Transverse colon (tissue), 4 donors: ENCODE data around the gene ATF5. TPM values are rescaled to one million over a fixed set of nuclear protein-coding genes. Genes with fewer than 3 reads are reported as not detected.

Experiments
- DNase-seq: peaks from one replicate; pipeline ENCODE4 v3.0.0-alpha.2; 2019
- H3K27ac ChIP-seq, 4 donors: fragments of 200-600 bp; sonication (generic); 2 replicates each; pipeline ENCODE4 v1.5.1; 2016 to 2018; ENCODE audit warnings: inconsistent platforms in 4 of 4
- H3K27me3 ChIP-seq: fragments of 200-600 bp; sonication (generic); 2 replicates; pipeline ENCODE4 v1.5.1; 2017; ENCODE audit warnings: inconsistent platforms
- H3K36me3 ChIP-seq, 4 donors: fragments of 200-600 bp; sonication (generic); 2 replicates each; pipeline ENCODE4 v1.5.1; 2017 to 2019; ENCODE audit warnings: inconsistent platforms in 4 of 4
- H3K4me1 ChIP-seq, 4 donors: fragments of 200-600 bp; sonication (generic); 2 replicates each; pipeline ENCODE4 v1.5.1; 2017 to 2020; ENCODE audit warnings: inconsistent platforms in 4 of 4
- H3K4me3 ChIP-seq, 4 donors: fragments of 200-600 bp; sonication (generic); 1 replicate in 1 of 4; 2 replicates in 3 of 4; pipeline versions ENCODE4 v1.5.1 to v1.6.1; 2017 to 2019; ENCODE audit warnings: inconsistent platforms in 4 of 4
- H3K9me3 ChIP-seq, 2 donors: fragments of 200-600 bp; sonication (generic); 2 replicates each; pipeline ENCODE4 v1.5.1; 2017 to 2019; ENCODE audit warnings: inconsistent platforms in 2 of 2
- EP300 ChIP-seq: sonication (generic); formaldehyde crosslinking; IDR thresholded peaks from one replicate; pipeline ENCODE4 v1.6.1; 2017; ENCODE audit warnings: antibody characterized with exemption, low read depth
- POLR2A ChIP-seq: fragments of 450-650 bp; IDR thresholded peaks from one replicate; pipeline ENCODE4 v1.6.1; 2016; ENCODE audit warnings: antibody characterized with exemption, mild to moderate bottlenecking, moderate library complexity
- POLR2AphosphoS5 ChIP-seq, 3 donors: sonication (generic); formaldehyde crosslinking; IDR thresholded peaks; one replicate each; pipeline ENCODE4 v1.6.1; 2016; ENCODE audit warnings: antibody characterized with exemption in 3 of 3
- WGBS, 2 donors: methylation state at CpG; one replicate each; pipeline ENCODE4 v1.1.5; 2018; ENCODE audit warnings: low coverage in 1 of 2; 5-methylcytosine and 5-hydroxymethylcytosine counted together
- in situ Hi-C, 4 donors: fragments of 200-750 bp; cut with MboI; loops; one replicate each; pipeline versions ENCODE4 v1.15.0 to v1.15.1; 2017; ENCODE audit warnings: low sequenced_read_pairs in 3 of 4, low pct_ligation_motif_present in 1 of 4, low pct_unique_long_range_greater_than_20kb in 1 of 4
- intact Hi-C: fragments of 100-400 bp; cut with DNase I; formaldehyde crosslinking; loops from one replicate; pipeline ENCODE4 v1.15.1; 2023; ENCODE audit warnings: low total_unique reads
- total RNA-seq, 4 donors: library from RNA; depleted of rRNA; stranded (reverse); fragments of >200 nt; gene quantifications; one replicate each; pipeline ENCODE4 v1.1.0, GENCODE V29; 2016
- TF ChIP-seq, protein P1 (sequence below), 5 experiments: fragments of 200-600 bp in 3 of 5; fragments of 450-650 bp in 2 of 5; sonication (generic) in 3 of 5; IDR thresholded peaks; 1 replicate in 2 of 5; 2 replicates in 3 of 5; pipeline ENCODE4 v1.5.1; 2016 to 2017; ENCODE audit warnings: antibody characterized with exemption in 5 of 5, inconsistent platforms in 3 of 5, mild to moderate bottlenecking in 2 of 5, moderate library complexity in 1 of 5

Gene ATF5
- total RNA-seq, 4 donors from 2014 or later = 2.6 to 10.5 (median 5.4) TPM

DNA sequence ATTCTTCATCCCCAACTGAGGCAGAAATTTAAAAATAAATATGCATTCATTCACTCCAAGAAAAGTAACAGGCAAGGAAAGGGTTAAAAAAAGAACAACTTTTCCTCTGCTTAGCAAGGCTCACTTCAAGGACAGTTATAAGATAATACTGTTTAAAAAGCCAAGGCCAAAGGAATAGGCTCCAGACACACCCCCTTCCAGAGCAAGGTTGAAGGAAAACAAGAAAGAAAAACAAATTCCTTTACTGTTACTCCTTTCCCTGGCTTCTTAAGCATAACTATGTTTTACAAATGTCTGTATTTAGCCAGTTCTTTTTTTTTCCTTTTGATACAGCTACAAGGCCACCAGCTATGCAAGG is 23.5 kb downstream of the ATF5 start:
- no peaks in the 10 kb centered on the region for H3K27me3 ChIP-seq
- DNase-seq = no peak
- no peak overlapping the region for H3K27ac ChIP-seq
- H3K4me1 ChIP-seq = peaks cover 3 to 60% (median 30%) of the 10 kb centered on the region in 4 donors
- no peak overlapping the region for H3K4me3 ChIP-seq
- in situ Hi-C loops (no loop called here), intact Hi-C loops (no loop called here)
- H3K36me3 ChIP-seq = no peaks in the 10 kb centered on the region
- TF ChIP-seq, protein P1, sequence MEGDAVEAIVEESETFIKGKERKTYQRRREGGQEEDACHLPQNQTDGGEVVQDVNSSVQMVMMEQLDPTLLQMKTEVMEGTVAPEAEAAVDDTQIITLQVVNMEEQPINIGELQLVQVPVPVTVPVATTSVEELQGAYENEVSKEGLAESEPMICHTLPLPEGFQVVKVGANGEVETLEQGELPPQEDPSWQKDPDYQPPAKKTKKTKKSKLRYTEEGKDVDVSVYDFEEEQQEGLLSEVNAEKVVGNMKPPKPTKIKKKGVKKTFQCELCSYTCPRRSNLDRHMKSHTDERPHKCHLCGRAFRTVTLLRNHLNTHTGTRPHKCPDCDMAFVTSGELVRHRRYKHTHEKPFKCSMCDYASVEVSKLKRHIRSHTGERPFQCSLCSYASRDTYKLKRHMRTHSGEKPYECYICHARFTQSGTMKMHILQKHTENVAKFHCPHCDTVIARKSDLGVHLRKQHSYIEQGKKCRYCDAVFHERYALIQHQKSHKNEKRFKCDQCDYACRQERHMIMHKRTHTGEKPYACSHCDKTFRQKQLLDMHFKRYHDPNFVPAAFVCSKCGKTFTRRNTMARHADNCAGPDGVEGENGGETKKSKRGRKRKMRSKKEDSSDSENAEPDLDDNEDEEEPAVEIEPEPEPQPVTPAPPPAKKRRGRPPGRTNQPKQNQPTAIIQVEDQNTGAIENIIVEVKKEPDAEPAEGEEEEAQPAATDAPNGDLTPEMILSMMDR (IDR thresholded peaks at IDR 0.05) = no peak
- TF ChIP-seq POLR2A (no peak), POLR2AphosphoS5 (IDR thresholded peaks at IDR 0.05) (no peak)
- H3K9me3 ChIP-seq = no peaks in the 10 kb centered on the region

DNA sequence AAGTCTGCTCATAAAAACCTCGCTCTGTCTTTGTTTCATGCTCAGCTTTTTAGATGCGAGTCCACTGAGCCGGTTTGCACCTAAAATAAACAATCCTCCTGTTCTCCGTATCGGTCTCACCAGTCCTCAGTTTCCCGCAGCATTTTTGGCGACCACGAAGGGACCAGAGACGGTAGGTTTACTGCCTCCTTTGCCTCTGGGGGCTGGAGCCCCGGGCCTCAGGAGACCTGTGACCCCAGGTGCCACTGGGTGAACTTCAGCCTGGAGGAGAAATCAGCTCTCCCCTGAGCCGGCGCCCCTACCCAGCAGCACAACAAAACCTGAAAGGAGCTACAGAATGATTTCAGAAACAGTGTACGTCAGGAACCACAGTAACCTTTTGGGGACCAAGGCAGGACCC is 23.9 kb downstream of the ATF5 start:
- DNase-seq = no peak
- in situ Hi-C loops = no loop called here
- Histone ChIP-seq H3K27me3 (peaks cover 4% of the 10 kb centered on the region), H3K27ac (peak overlapping the region in 1 of 4 donors; percentile 50), H3K9me3 (no peaks in the 10 kb centered on the region), H3K4me1 (peaks cover 3 to 64% (median 30%) of the 10 kb centered on the region in 4 donors), H3K4me3 (no peak overlapping the region), H3K36me3 (no peaks in the 10 kb centered on the region)
- no peak for TF ChIP-seq EP300
- no peak for TF ChIP-seq POLR2A
- TF ChIP-seq, protein P1 (IDR thresholded peaks at IDR 0.05) = no peak
- TF ChIP-seq POLR2AphosphoS5 (IDR thresholded peaks at IDR 0.05) = no peak
- WGBS, 2 donors = 60 to 62% methylated on average over 1 to 13 of the region's 13 CpGs
- intact Hi-C loops = no loop called here

DNA sequence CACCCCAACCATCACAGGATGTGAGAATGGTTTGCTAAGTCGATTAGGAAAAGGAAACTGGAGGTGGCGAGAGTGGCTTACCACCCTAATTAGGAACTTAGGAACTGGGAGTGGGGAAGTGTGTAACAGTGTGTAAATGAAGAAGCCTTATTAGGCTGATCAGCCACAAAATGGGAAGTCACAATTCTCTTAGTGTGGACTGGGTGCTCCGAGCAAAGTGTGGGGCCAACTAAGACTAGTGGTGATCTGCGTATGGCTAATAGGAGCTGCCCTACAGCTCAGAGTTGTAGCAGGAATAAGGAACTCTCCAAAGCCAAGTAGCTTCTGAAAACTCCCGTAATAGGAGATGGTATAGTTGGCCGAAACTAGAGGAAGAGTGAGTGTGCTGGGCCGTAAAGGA is 24.4 kb downstream of the ATF5 start:
- intact Hi-C loops = no loop called here
- peak overlapping the region in 2 of 4 donors; percentile 50 to 70 for H3K27ac ChIP-seq

DNA sequence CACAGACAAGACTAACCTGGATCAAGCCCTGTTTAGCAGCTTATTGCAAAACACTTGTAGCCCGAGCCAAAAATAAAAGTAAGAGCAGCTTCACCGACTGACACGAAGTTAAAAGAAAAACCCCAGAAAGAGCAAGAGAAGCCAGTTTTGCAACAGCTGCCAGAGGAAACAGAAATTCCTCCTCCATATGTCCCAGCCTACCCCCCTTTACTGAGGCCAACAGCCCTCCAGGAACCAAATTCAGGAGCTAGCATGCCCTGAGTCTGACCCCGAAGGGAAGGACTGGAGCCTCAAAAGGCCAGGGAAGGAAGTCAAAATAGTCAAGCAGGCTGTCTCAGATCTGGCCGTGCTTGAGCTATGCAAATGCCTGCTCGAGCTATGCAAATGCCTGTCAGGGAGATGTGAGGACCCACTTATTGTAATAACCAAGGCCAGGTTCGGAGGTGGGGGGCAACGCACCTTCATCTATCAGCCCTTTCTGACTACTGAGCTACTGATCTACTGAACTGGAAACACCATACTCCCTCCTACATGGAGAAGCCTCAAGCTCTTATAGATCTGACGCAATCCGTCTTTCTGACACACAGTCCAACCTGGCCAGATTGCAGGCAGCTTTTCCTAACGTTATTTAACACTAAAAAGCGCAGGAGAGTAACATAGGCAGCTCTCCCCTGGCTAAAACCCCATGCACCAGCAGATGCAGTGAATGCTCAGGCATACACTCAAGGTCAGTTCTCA is 25.3 kb downstream of the ATF5 start:
- in situ Hi-C loops = no loop called here
- Histone ChIP-seq H3K27me3 (peaks cover 12% of the 10 kb centered on the region), H3K9me3 (no peaks in the 10 kb centered on the region), H3K36me3 (no peaks in the 10 kb centered on the region), H3K27ac (peak overlapping the region in 3 of 4 donors; percentile 9 to 70 (median 50)), H3K4me1 (peaks cover 3 to 66% (median 30%) of the 10 kb centered on the region in 4 donors), H3K4me3 (no peak overlapping the region)
- intact Hi-C loops = no loop called here
- TF ChIP-seq POLR2A = no peak
- WGBS, 2 donors = 27 to 41% methylated on average over 3 to 12 of the region's 12 CpGs
- no peak for DNase-seq

More for the DNA sequence above, 24.4 kb downstream of the ATF5 start:
- Histone ChIP-seq H3K36me3 (no peaks in the 10 kb centered on the region), H3K4me3 (no peak overlapping the region), H3K27me3 (peaks cover 9% of the 10 kb centered on the region), H3K9me3 (no peaks in the 10 kb centered on the region), H3K4me1 (peaks cover 3 to 66% (median 30%) of the 10 kb centered on the region in 4 donors)
- 76 to 79% methylated on average over 7 of the region's 7 CpGs for WGBS, 2 donors
- DNase-seq = no peak
- TF ChIP-seq POLR2AphosphoS5 (IDR thresholded peaks at IDR 0.05) = no peak
- TF ChIP-seq POLR2A = no peak
- TF ChIP-seq, protein P1 (IDR thresholded peaks at IDR 0.05) = no peak
- no peak for TF ChIP-seq EP300
- in situ Hi-C loops = no loop called here

DNA sequence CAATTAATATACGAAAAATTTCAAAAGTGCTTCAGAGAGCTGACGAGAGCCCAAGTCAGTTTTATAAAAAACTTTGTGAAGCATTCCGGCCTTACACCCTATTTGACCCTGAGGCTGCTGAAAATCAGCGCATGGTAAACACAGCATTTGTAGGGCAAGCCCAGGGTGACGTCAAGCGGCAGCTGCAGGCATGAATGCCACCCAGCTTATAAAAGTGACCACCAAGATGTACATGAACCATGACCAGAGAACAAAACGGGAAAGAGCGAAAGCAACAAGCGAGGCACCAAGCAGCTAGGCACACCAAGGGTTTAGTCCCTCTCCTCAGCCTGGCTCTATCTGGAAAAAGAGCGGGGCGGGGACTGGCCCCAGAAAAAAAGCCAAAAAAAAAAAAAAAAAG is 25.9 kb downstream of the ATF5 start:
- Histone ChIP-seq H3K36me3 (no peaks in the 10 kb centered on the region), H3K27ac (peak overlapping the region in 3 of 4 donors; percentile 9 to 70 (median 25)), H3K27me3 (peaks cover 12% of the 10 kb centered on the region), H3K4me3 (no peak overlapping the region), H3K9me3 (no peaks in the 10 kb centered on the region), H3K4me1 (peaks cover 3 to 66% (median 30%) of the 10 kb centered on the region in 4 donors)
- 29 to 53% methylated on average over 5 to 11 of the region's 11 CpGs for WGBS, 2 donors
- in situ Hi-C loops (no loop called here), intact Hi-C loops (no loop called here)
- DNase-seq = no peak
- TF ChIP-seq POLR2A (no peak), POLR2AphosphoS5 (IDR thresholded peaks at IDR 0.05) (no peak), EP300 (no peak)
- TF ChIP-seq, protein P1 (IDR thresholded peaks at IDR 0.05) = no peak
